GM19239 (cell line): Measurements from ENCODE around the gene MORC2.

Source experiments
- DNase-seq: peaks from one replicate; pipeline ENCODE4 v3.0.0; 2011; ENCODE audit warnings: low spot score; ENCODE audit not compliant: insufficient read length
- FAIRE-seq: peaks from 2 replicates; lab custom pipeline; 2011; peaks lifted over from hg19 to GRCh38; lab: Jason Lieb, UNC

MORC2 gene

DNA sequence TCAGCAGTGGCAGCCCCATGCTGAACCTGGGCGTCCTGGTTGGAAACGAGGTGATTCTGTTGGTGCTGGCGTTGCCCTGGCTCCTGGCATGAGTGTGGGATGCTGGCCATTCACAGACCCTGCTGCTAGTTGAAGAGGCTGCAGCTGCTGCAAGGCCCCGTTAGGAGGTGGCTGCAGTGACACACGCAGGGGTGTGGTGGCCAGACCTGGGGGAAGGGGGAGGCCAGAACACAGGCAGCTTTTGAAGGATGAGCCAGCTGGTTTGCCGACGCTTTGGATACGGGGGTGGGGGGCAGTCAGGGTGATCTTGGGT is 77.2 kb downstream of the MORC2 start:
- FAIRE-seq (no peak), DNase-seq (no peak)

DNA sequence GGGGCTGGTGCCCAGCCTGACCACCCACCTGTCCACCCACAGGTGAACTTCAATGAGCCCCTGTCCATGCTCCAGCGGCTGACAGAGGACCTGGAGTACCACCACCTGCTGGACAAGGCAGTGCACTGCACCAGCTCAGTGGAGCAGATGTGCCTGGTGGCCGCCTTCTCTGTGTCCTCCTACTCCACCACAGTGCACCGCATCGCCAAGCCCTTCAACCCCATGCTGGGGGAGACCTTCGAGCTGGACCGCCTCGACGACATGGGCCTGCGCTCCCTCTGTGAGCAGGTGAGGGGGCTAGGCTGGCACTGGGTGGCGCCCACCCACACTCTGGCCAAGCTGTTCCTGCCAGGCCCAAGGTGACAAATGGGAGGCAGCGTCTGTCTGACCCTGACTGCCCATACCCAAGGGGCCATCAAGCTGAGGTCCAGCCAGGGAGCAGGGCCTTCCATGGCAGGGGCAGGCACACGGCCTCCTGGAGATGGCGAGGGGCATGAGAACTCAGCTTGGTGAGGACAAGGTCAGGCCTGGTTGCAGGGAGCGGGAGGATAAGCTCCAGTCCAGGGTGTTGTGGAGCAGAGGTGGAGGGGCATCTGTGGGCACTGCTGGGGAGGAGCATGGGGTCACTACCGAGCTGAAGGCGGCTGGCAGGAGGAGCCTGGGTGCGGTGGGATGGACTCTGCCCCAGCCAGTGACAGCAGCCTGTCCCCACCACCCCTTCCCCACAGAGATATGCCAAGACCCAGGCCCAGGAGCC is 77.7 kb downstream of the MORC2 start:
- FAIRE-seq (no peak), DNase-seq (peak; percentile 62)

DNA sequence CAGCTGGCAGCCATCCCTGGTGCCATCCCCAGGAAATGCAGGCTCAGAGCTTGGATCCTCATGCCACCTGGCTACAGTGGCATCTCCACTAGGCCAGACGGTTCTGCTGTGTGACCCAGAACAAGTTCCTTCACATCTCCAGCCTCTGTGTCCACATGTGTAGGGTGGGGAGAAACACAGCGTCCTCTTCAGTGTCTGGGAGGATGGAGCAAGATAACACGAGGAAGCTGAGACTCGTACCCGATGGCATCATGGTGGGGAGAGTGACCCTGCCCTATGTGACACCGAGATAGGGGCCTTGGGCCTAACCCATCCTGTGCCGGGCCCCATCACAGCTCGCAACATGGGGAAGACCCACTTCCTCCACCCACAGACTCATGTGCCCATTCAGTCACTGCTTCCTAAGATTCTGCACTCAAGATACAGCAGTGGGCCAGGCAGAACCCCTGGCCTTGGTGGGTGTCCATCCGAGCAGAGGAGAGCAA is 78.5 kb downstream of the MORC2 start:
- no peak for FAIRE-seq
- no peak for DNase-seq

- FAIRE-seq (no peak), DNase-seq (no peak)
These were observed 79.1 kb downstream of the MORC2 start for GRCh38 chr22:30889268-30889995.

- DNase-seq (no peak), FAIRE-seq (no peak)
These were observed 80.7 kb downstream of the MORC2 start for GRCh38 chr22:30887861-30888260.

DNA sequence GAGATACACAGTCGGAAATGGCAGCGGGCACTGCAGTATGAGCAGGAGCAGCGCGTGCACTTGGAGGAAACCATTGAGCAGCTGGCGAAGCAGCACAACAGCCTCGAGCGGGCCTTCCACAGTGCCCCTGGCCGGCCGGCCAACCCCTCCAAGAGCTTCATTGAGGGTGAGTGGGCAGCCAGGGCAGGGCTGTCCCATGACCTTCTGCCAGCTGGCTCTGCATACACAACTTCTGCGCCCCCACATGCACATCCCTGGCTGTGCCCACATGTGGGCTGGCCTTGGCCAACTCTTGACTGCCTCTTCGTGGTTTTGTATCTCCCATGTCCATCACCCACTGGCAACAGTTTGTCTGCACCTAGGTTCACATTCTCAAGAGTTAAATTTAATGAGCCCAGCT is 81.1 kb downstream of the MORC2 start:
- no peak for FAIRE-seq

DNA sequence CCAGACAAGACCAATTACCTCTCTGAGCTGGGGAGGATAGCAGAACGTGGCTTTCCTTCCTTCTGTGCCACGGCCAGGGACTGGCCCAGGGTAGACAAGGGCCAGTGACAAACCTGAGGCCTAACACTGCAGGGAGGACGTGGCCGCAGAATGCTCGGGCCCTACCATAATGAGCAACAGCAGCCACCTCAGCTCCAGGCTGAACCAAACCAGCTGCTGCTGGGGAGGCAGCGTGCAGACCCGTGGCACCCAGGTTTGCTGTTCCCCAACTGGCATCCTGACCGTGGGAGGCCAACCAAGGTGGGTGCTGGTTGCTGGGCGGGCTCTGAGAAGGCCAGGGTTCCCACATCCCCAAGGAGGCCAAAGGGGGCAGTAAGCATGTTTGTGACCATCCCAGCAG is 83.0 kb downstream of the MORC2 start:
- FAIRE-seq, result no peak
- no peak for DNase-seq

More for the DNA sequence above, 81.1 kb downstream of the MORC2 start:
- DNase-seq, result no peak

DNA sequence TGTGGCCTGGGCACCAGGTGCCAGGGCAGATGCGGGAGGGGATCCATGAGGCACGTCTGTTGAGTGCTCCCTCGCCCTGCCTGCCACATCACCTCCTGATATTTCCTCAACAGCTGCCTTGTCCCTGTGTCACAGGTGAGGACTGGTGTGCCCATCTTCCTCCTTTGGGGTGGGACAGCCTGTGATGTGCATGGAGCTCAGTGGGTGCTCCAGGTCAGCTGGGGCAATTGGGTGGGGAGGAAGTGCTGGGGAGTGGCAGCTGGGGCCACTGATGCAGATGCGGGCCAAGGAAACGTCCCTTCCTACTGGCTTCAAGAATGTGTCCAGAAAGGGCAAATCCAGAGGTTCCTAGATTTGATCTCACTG is 83.6 kb downstream of the MORC2 start:
- FAIRE-seq, result no peak
- no peak for DNase-seq

DNA sequence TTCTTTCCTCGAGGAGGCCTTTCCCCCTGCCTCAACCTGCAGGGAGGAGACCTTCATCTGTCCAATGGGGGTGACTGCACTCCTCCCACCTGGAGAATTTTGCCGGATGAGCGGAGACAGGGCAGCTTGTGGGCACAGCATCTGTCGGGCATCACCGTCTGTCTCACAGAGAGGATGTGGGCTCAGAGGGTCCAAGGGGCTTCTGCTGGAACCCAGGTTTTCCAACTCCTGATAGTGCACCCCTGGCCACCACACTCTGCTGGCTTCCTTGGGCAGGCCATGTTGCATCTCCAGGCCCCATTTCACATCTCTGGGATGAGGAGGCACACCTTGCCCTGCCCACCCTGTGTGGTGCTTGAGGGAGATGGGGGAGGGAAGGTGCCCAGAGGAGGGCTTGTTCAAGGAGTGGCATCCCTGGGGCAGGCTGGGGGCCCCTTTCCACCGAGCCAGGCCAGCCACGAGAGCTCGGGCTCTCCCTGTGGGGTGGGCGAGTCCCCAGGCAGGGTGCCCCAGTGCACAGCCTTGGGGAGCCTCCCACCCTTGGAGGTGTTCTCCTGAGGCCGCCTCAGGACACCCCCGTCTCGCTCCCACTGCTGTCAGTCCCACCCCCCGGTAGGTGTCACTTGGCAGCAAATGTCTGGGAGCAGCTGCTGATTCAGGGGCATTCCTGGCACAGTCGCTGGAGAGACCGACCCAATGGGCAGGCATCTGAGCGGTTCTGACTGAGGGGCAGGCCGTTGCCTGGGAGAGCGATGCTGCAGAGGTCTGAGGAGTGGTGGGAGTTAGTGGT is 84.2 kb downstream of the MORC2 start:
- no peak for DNase-seq
- no peak for FAIRE-seq

DNA sequence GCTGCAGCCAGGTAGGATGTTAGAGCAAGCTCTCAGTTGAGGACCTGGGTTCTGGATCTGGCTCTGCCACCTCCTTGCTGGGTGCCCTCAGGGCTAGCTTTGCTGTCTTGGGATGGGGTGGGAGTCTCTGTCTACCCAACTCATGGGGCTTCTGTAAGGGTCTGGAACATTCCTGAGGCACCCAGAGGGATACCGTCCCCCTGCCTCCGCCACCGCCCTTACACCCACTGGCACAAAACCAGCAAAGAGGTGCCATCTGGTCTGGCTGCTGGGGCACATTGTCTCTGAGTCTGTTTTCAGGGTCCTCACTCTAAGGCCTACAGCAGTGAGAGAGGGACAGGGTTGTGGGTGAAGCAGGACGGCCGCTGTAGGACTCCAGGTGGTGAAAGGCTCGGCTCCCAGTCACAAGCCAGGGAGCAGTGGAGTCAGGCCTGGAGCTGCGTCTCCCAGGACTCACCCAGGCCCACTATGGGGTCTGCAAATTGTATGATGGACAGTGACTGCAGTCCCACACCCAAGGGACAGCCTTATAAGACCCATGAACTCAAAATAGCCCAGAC is 84.9 kb downstream of the MORC2 start:
- FAIRE-seq (no peak), DNase-seq (no peak)

DNA sequence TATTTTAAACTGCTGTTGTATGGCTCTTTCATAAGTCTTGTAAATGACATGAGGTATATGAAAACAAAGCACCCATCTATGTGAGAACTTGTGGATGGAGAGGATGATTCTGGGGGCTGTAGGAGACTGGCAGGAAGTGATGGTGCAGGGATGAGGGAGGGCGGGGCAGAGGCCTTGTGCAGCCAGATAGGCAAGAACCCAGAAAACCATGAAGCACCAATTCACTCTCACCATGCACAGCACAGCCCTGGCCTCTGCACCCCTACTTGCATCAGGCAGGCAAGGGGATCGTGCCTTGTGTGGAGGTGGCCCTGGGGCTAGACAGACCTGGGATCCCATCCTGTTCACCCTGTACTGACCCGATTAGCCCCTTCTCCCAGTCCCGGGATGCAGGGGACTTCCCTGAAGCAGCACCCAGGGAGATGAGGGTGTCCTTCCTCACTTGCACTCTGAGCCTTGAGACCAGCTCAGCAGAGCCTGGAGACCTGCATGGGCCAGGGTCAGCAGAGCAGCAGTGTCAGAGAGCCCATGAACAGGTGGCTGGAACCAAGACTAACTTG is 85.5 kb downstream of the MORC2 start:
- DNase-seq (no peak), FAIRE-seq (no peak)

GRCh38 chr22:30882184-30882717 is 86.3 kb downstream of the MORC2 start:
- FAIRE-seq (no peak), DNase-seq (no peak)

DNA sequence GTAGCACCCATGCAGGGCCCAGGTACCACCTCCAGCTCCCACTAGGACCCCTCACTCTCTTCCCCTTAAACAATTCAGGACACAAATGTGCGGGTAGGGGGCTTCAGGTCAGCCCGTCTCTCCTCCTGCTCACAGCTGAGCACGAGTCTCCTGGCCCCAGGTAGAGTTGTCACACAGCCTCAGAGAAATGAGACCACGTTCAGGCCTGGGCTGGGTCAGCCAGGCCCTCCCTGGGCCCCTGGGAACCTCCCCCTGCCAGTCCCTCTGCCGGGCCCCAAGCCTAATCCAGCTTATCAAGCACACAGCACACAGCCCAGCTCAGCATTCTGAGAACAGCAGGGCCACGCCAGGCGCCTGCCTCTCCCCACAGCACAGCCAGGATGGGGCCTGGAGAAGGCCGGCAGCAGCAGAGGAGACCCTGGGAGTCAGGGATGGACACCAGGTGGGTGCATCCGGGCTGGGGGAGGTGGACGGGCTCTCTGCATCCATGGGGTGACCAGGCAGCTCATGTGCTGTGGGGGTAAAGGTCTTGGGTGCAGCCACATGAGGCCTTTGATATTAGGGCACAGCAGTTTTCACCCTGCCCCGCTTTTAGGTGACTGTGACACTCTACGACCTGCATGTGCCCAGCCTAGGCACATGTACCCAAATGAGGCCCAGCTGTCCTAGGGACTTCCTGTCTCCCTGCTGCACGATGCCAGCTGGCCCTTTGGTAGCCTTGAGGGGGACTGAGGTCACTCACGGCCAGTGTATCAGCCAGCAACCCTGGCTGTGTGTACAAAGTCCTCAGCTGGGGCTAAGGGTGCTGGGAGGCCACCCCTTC is 87.0 kb downstream of the MORC2 start:
- DNase-seq (no peak), FAIRE-seq (no peak)

- FAIRE-seq (no peak), DNase-seq (no peak)
These were observed 87.7 kb downstream of the MORC2 start for GRCh38 chr22:30880847-30881246.

DNA sequence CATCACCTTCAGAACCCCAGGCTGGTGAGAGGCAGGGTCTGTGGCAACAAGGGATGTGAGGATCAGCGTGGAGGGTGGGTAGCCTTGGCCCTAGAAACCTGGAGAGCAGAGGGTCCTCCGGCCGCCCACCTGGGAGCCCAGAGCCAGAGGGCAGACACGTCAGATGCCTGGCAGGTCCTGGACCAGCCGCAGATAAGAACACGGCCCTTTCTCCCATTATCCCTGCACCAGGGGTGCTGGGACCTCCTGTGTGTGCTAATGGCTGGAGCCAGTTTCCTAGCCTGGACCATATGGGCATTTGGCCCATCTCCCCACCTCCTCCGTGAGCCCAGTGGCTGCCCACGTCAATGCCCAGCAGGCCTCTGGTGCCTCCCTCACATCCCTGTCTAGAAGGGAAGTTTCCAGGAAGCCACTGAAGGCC is 88.4 kb downstream of the MORC2 start:
- DNase-seq (no peak), FAIRE-seq (no peak)

DNA sequence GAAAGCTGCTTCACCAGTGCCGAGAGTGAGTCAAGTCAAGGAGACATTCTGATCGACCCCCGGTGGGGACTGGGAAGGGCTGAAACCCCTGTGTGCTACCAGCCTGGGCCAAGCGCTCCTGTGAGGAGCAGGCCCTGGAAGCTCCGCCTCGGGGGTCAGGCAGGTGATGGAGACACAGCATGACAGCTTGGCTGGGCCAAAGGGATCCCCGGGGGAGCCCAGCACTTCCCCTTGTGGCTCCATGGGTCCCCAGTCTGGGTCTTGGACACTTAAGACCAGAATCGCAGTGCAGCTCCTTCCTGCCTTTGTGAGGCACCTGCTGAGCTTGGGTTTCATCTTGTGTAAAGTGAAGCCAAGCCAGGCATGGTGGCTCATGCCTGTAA is 89.2 kb downstream of the MORC2 start:
- FAIRE-seq (no peak), DNase-seq (no peak)

GRCh38 chr22:30878516-30879414 is 89.8 kb downstream of the MORC2 start:
- DNase-seq (no peak), FAIRE-seq (no peak)
